Measurements from ENCODE around the gene ECSIT. TPM values are rescaled to one million over a fixed set of nuclear protein-coding genes. Genes with fewer than 3 reads are reported as not detected.
"Not testable (repeated sequence)": the region's sequence is repeated elsewhere in the genome, so short reads cannot be mapped to it uniquely, and the experiment has no call there.

The ECSIT gene
- polyA plus RNA-seq, 1 donor from 2014 or later = 98.3 TPM

DNA sequence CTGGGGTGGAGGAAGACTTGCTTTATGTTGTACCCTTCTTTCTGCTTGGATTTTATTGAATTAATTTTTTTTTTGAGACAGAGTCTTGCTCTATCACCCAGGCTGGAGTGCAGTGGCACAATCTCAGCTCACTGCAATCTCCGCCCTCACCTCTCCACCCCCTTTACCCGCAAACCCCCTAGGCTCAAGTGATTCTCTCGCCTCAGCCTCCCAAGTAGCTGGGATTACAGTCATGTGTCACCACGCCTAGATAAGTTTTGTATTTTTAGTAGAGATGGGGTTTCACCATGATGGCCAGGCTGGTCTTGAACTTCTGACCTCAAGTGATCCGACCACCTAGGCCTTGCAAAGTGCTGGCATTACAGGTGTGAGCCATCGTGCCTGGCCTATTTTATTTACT lies 44.4 kb upstream of the ECSIT start:
- H3K4me2 ChIP-seq (ENCODE audit: low read length); H3K36me3 ChIP-seq (ENCODE audit: insufficient read depth, low read length); H4K20me1 ChIP-seq (ENCODE audit: insufficient read depth); H3K27me3 ChIP-seq (ENCODE audit: insufficient read depth, low read depth, low read length); H2AFZ ChIP-seq (ENCODE audit: low read depth, low read length); H3K79me2 ChIP-seq (replicated peaks; ENCODE audit: insufficient read depth, low read length); H3F3A ChIP-seq (ENCODE audit: insufficient read depth, low read length, poor library complexity, severe bottlenecking); H3K4me3 ChIP-seq (ENCODE audit: low read length); H3K9me3 ChIP-seq (ENCODE audit: low read length); H3K9me2 ChIP-seq (ENCODE audit: insufficient read depth, low read length); H3K27ac ChIP-seq (ENCODE audit: low read length); H3K9ac ChIP-seq (ENCODE audit: low read length): not testable (repeated sequence)

- TF ChIP-seq REST (IDR thresholded peaks at IDR 0.05; ENCODE audit: borderline replicate concordance) (no peak), TAF1 (IDR thresholded peaks at IDR 0.05; ENCODE audit: low read depth) (no peak), RAD21 (conservative IDR thresholded peaks at IDR 0.05) (no peak), POLR2AphosphoS5 (IDR thresholded peaks at IDR 0.05) (no peak), MXI1 (conservative IDR thresholded peaks at IDR 0.05; ENCODE audit: poor library complexity, severe bottlenecking) (no peak), CTCF (IDR thresholded peaks at IDR 0.05; ENCODE audit: poor library complexity, severe bottlenecking) (no peak), SMC3 (conservative IDR thresholded peaks at IDR 0.05; ENCODE audit: poor library complexity) (no peak), EZH2 (IDR thresholded peaks at IDR 0.05; ENCODE audit: borderline replicate concordance, insufficient read depth, low read length, poor library complexity, severe bottlenecking) (no peak), EP300 (conservative IDR thresholded peaks at IDR 0.05; ENCODE audit: poor library complexity, severe bottlenecking) (no peak)
- Histone ChIP-seq H3K4me3 (ENCODE audit: low read length) (no peak overlapping the region), H3K9me3 (ENCODE audit: low read length) (no peaks in the 10 kb centered on the region), H3K36me3 (ENCODE audit: insufficient read depth, low read length) (no peaks in the 10 kb centered on the region), H3K9me2 (ENCODE audit: insufficient read depth, low read length) (no peaks in the 10 kb centered on the region), H3K9ac (ENCODE audit: low read length) (no peak overlapping the region), H4K20me1 (ENCODE audit: insufficient read depth) (no peaks in the 10 kb centered on the region), H3K4me2 (ENCODE audit: low read length) (no peak overlapping the region), H3F3A (ENCODE audit: insufficient read depth, low read length, poor library complexity, severe bottlenecking) (no peaks in the 10 kb centered on the region), H3K79me2 (replicated peaks; ENCODE audit: insufficient read depth, low read length) (no peaks in the 10 kb centered on the region), H2AFZ (ENCODE audit: low read depth, low read length) (no peak overlapping the region), H3K27me3 (ENCODE audit: insufficient read depth, low read depth, low read length) (no peaks in the 10 kb centered on the region), H3K27ac (ENCODE audit: low read length) (no peak overlapping the region)
These were observed 41.1 kb upstream of the ECSIT start for GRCh38 chr19:11570039-11570462.

DNA sequence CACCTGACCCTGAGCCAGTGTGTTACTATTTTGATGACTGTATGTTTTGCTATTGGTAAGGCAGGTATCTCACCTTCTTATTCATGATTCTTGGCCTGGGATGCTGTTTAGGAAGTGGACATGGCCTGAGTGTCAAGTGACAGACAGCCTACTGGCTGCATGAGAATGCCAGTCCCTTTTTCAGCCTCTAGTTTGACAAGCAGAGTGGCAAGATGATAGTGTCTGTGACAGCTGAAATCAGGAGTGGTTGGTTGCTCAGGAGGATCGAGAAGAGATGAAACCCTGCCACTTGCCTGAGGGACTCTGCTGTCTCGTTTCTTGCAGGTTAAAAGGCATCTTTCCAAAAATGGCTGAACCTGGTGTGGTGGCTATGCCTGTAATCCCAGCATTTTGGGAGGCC lies 37.2 kb upstream of the ECSIT start:
- H3K27me3 ChIP-seq (ENCODE audit: insufficient read depth, low read depth, low read length) = no peaks in the 10 kb centered on the region
- no peaks in the 10 kb centered on the region for H4K20me1 ChIP-seq (ENCODE audit: insufficient read depth)
- H3K36me3 ChIP-seq (ENCODE audit: insufficient read depth, low read length) = no peaks in the 10 kb centered on the region
- no peaks in the 10 kb centered on the region for H3K9me3 ChIP-seq (ENCODE audit: low read length)
- H2AFZ ChIP-seq (ENCODE audit: low read depth, low read length) = no peak overlapping the region
- H3K4me3 ChIP-seq (ENCODE audit: low read length) = no peak overlapping the region
- H3F3A ChIP-seq (ENCODE audit: insufficient read depth, low read length, poor library complexity, severe bottlenecking) = no peaks in the 10 kb centered on the region
- TF ChIP-seq SMC3 (conservative IDR thresholded peaks at IDR 0.05; ENCODE audit: poor library complexity) = no peak
- no peak for TF ChIP-seq EP300 (conservative IDR thresholded peaks at IDR 0.05; ENCODE audit: poor library complexity, severe bottlenecking)
- no peak for TF ChIP-seq TAF1 (IDR thresholded peaks at IDR 0.05; ENCODE audit: low read depth)
- TF ChIP-seq MXI1 (conservative IDR thresholded peaks at IDR 0.05; ENCODE audit: poor library complexity, severe bottlenecking) = no peak
- TF ChIP-seq CTCF (IDR thresholded peaks at IDR 0.05; ENCODE audit: poor library complexity, severe bottlenecking) = no peak
- TF ChIP-seq REST (IDR thresholded peaks at IDR 0.05; ENCODE audit: borderline replicate concordance) = no peak
- TF ChIP-seq RAD21 (conservative IDR thresholded peaks at IDR 0.05) = no peak
- no peak for TF ChIP-seq POLR2AphosphoS5 (IDR thresholded peaks at IDR 0.05)
- TF ChIP-seq EZH2 (IDR thresholded peaks at IDR 0.05; ENCODE audit: borderline replicate concordance, insufficient read depth, low read length, poor library complexity, severe bottlenecking) = no peak
- H3K9me2 ChIP-seq (ENCODE audit: insufficient read depth, low read length) = no peaks in the 10 kb centered on the region
- no peak overlapping the region for H3K9ac ChIP-seq (ENCODE audit: low read length)
- no peaks in the 10 kb centered on the region for H3K79me2 ChIP-seq (replicated peaks; ENCODE audit: insufficient read depth, low read length)
- no peak overlapping the region for H3K4me2 ChIP-seq (ENCODE audit: low read length)
- no peak overlapping the region for H3K27ac ChIP-seq (ENCODE audit: low read length)

All from neural cell (in vitro differentiated cells).